Measurements from ENCODE around the gene SMC3.

DNA sequence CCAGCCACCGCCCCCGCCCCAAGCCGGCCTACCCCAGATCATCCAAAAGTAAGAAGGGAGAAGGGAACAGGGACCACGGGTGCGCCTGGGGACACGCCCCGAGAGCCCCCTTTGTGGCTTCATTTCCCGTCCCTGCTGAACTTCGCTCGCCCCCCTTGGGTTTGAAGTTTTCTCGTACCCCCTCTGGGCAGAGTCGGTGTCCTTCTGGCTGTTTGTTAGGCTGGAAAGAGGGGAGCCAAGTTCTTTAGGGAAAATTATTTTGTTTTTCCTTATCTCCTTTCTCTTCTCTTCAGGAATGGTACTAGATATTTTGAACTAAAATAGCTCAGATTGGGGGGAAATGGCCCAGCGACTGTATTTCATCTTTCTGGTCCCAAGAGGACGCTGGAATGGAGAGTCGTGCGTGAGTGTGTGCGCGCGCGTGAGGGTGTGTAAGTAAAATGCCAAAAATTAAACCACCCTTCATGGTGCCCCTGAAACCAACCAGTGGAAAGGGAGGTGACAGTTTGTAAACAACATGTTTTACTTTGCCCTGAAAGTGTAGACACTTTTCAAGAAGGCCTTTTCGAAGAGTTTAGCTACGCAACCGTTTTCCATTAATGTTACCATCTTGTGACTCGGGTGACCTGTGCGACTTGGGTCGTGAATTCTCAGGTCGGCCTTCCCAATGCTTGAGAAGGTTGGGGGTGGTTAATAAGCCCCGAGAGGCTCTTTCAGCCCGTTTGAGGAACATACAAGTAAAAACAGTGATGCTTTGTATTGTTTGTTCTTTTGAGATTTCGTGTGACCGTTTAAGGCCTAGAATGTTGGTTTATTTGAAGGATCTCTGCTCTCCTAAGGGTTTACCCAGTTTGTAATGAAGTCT is 77.3 kb downstream of the SMC3 start:
- TF ChIP-seq, protein P1, sequence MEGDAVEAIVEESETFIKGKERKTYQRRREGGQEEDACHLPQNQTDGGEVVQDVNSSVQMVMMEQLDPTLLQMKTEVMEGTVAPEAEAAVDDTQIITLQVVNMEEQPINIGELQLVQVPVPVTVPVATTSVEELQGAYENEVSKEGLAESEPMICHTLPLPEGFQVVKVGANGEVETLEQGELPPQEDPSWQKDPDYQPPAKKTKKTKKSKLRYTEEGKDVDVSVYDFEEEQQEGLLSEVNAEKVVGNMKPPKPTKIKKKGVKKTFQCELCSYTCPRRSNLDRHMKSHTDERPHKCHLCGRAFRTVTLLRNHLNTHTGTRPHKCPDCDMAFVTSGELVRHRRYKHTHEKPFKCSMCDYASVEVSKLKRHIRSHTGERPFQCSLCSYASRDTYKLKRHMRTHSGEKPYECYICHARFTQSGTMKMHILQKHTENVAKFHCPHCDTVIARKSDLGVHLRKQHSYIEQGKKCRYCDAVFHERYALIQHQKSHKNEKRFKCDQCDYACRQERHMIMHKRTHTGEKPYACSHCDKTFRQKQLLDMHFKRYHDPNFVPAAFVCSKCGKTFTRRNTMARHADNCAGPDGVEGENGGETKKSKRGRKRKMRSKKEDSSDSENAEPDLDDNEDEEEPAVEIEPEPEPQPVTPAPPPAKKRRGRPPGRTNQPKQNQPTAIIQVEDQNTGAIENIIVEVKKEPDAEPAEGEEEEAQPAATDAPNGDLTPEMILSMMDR (IDR thresholded peaks at IDR 0.05) = no peak
- TF ChIP-seq POLR2A (IDR thresholded peaks at IDR 0.05) = no peak

Measured in right lobe of liver (tissue), 4 donors.